ENCODE results near the gene ITGB4. TPM values are rescaled to one million over a fixed set of nuclear protein-coding genes. Genes with fewer than 3 reads are reported as not detected.

ITGB4 gene
- total RNA-seq, 2 experiments from 2014 or later: 0.89 to 2.0 TPM

DNA sequence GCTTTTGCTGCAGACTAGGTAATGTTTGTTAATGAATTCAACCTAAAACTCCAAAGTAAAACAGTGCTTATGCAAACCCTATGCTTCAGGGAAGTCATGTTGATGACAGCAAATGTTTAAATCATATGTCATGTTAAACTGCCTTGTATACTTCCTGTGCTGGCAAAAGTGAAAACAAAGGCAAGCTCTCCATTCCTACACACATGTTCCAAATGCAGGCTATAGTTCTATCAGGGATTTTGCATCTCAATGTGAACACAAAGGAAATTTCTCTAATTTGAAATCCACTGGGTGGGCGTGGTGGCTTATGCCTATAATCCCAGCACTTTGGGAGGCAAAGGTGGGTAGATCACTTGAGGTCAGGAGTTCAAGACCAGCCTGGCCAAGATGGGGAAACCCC is 82.6 kb downstream of the ITGB4 start:
- H3K4me3 Mint-ChIP-seq: no peak overlapping the region
- no peak for ATAC-seq
- peaks cover 11% of the 10 kb centered on the region for H3K4me1 Mint-ChIP-seq (ENCODE audit: low read depth)
- ChIA-PET CTCF (interaction anchor here (0.9 to 3.4 kb wide), 7 partner anchors 12 to 45 kb away, joined by 3 to 23 read pairs (median 5); partner anchors contain the start of gene GALK1), POLR2A (interaction anchor here (0.8 to 1.8 kb wide), 5 partner anchors 9 to 27 kb away, joined by 3 to 8 read pairs (median 4); partner anchors contain the start of gene UNK)
- DNase-seq: no peak
- no peaks in the 10 kb centered on the region for H3K27me3 Mint-ChIP-seq (ENCODE audit: low read depth)
- H3K36me3 Mint-ChIP-seq (ENCODE audit: low read depth): peaks cover 11% of the 10 kb centered on the region
- no peak overlapping the region for H3K27ac Mint-ChIP-seq
- no peaks in the 10 kb centered on the region for H3K9me3 Mint-ChIP-seq (ENCODE audit: insufficient read depth)

DNA sequence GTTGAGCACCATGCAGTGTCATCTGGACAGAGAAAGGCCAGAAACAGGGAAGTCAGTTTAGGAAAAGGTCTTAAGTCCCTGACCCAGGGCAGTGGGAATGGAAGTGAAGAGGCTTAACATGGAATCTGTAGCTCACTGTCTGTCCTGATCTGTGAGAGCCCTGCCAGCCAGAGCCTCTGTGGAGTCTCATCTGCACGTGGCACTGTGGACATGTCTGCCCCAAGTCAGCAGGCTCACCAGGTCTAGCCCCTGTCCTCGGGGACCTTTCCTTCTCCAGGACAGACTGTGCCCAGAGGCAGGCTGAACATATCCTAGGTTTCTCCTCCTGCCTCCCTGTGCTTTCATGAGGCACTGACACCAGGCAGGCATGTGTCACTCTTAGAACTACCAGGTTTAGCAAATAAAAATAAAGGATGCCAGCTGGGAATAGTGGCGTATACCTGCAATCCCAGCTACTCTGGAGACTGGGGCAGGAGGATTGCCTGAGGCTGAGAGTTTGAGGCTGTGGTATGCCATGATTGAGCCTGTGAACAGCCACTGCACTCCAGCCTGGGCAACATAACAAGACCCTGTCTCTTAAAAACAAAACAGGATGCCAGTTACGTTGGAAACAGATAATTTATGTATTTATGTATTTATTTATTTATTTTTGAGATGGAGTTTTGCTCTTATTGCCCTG is 85.7 kb downstream of the ITGB4 start:
- Mint-ChIP-seq H3K36me3 (ENCODE audit: low read depth) (peaks cover 7% of the 10 kb centered on the region), H3K27me3 (ENCODE audit: low read depth) (no peaks in the 10 kb centered on the region), H3K9me3 (ENCODE audit: insufficient read depth) (no peaks in the 10 kb centered on the region), H3K27ac (no peak overlapping the region), H3K4me3 (no peak overlapping the region), H3K4me1 (ENCODE audit: low read depth) (peaks cover 11% of the 10 kb centered on the region)
- ChIA-PET POLR2A (interaction anchor here (0.7 to 1.3 kb wide), 2 partner anchors 27 to 48 kb away, joined by 4 read pairs; partner anchors contain the start of gene WBP2), CTCF (interaction anchor here (1.0 kb wide), 1 partner anchor 54 kb away, joined by 3 read pairs; no protein-coding TSS in a partner anchor)
- ATAC-seq (no peak), DNase-seq (no peak)

Small RNA genes within 50 kb of the gene (microRNA-seq; reads per million reads assigned to microRNA genes)
- 1.7 reads per million for gene MIR4738

Other genes starting within 250 kb of the ITGB4 start
- gene CASKIN2, start 205.9 kb upstream of the ITGB4 start, total RNA-seq: under 1 TPM; 0.68 to 0.97 TPM
- gene TSEN54, start 204.9 kb upstream of the ITGB4 start, total RNA-seq: 10 to 100 TPM; 76.6 to 77.8 TPM
- 10 to 100 TPM; 19.3 to 19.8 TPM for gene LLGL2, start 195.8 kb upstream of the ITGB4 start, total RNA-seq
- 10 to 100 TPM; 26.9 to 27.8 TPM for gene MYO15B, start 133.7 kb upstream of the ITGB4 start, total RNA-seq
- under 1 TPM in 1 of 2 experiments, not detected in 1; 0.31 TPM for gene SMIM5, start 88.0 kb upstream of the ITGB4 start, total RNA-seq
- 10 to 100 TPM; 37.6 to 43.9 TPM for gene RECQL5, start 54.3 kb upstream of the ITGB4 start, total RNA-seq
- gene SAP30BP, start 54.1 kb upstream of the ITGB4 start, total RNA-seq: 10 to 100 TPM; 88.7 to 93.7 TPM
- gene GALK1, start 43.7 kb downstream of the ITGB4 start, total RNA-seq: 10 to 100 TPM; 52.2 to 56.9 TPM
- gene UNK, start 63.3 kb downstream of the ITGB4 start, total RNA-seq: 10 to 100 TPM; 30.2 to 31.0 TPM
- gene UNC13D, start 122.9 kb downstream of the ITGB4 start, total RNA-seq: 100 to 1,000 TPM; 234 to 249 TPM
- 10 to 100 TPM; 64.3 to 68.6 TPM for gene WBP2, start 133.9 kb downstream of the ITGB4 start, total RNA-seq
- gene TRIM47, start 157.1 kb downstream of the ITGB4 start, total RNA-seq: 10 to 100 TPM; 31.4 to 36.8 TPM
- gene TRIM65, start 175.5 kb downstream of the ITGB4 start, total RNA-seq: 10 to 100 TPM; 35.8 to 37.3 TPM
- gene MRPL38, start 183.4 kb downstream of the ITGB4 start, total RNA-seq: 100 to 1,000 TPM in 1 of 2 experiments, 10 to 100 TPM in 1; 89.0 to 113 TPM
- 10 to 100 TPM; 23.4 to 24.5 TPM for gene FBF1, start 219.6 kb downstream of the ITGB4 start, total RNA-seq

All from activated CD8-positive, alpha-beta T cell treated with anti-CD3 and anti-CD28 coated beads, Interleukin-2, amount 10 ng/mL, durations not matched to agents 7 days and 5 days (primary cell).